GM19467 (cell line): Measurements from ENCODE around the gene PXYLP1.

Source experiments
- ATAC-seq: cut with Tn5 transposase; IDR thresholded peaks from one replicate; pipeline ENCODE4 v1.9.1; 2021; ENCODE audit warnings: mild to moderate bottlenecking, moderate library complexity; ENCODE audit not compliant: unreplicated experiment

The PXYLP1 gene

DNA sequence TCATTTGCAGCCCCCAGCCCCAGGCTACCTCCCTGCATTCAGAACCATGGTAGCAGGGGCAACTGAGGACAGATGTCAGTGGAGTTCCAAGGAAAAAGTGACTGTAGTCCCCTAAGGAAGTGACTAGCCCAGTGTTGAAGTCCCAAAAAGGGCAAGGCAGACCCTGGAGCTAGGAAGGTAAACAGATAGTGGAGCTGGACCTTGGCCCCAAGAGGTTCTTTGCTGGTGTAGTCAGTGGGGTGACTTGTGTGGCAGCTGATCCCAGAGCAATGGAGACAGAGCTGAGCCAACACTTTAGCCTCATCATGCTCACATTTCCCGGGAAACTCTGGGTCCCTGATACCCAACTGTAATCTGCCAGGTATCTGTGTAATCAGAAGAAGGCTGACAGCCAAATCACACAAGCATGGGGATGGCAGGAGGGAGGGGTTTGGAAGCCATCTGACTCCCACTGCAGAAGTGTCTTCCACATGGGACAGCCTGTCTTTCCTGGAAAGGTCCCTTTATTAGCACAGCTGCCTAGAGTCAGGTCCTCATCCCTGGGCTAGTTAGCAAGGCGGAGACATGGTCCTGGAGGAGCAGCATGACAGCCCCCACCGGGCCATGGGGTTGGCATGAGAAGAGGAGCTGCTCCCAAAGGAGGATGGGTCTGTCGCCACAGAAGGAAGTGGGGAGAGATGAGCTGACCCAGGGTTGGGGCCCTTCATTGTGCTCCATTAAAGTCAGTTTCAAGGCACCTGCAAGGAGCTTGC, 39.8 kb downstream of the PXYLP1 start:
- ATAC-seq: no peak

DNA sequence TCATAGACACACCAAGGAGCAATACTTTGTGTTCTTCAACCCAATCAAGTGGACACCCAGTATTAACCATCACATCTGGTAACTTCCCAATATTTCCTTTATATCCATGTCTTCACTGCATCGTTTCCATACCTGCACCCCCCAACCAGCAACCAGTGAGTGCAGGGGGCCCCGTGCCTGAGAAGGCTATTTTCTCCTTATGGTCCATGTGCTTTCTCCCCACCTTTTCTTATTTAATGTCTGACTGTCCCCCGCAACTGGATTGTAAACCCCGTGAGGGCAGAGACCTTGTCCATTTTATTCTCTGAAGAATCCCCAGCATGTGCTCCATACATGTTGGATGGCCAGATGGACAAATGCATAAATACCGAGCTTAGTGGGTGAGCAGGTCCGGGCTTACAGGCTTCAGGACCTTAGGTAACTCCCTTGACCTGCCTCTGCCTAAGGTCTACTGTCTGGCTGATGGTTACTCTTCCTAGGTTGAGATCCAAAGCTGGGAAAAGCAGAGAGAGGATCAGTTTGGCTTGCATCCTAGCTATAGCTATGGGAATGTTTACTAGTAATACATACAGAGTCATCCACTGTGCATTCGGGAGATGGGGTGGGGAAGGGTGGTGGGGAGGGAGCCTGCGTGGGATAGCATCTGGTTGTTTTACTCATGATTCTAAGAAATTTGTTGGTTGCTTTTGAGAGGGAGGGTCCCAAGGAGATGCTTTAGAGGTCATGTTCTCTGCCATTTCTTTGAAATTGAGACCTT, 41.5 kb downstream of the PXYLP1 start:
- no peak for ATAC-seq

GRCh38 chr3:141273700-141274410, 42.2 kb downstream of the PXYLP1 start:
- ATAC-seq: no peak

DNA sequence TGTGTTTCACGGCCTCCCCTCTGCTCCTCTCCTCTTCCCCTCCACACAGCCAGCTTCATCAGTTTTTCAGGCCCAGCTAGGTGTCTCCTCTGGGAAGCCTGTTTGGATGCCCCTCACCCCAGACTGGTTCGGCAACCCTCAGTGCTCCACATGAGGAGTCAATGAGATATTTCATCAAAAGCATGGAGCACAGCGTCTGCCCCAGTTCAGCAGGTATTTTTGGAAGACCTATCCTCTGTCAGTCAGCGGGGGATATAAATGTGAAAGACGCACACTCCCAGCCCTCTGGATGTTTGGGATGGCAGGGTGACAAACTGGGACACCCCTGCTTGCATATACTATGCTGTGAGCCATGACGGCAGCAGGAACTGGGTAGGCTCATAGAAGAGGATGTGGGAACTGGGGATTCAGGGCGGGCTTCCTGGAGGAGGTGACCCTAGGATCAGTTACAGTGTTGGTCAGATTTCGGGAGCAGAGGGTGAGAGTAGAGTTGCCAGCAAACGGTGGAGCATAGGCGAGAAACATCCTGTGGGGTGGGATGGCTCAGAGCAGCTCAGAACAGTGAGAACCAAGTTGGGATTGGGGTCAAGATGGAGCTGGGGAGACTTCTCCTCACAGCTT, 42.9 kb downstream of the PXYLP1 start:
- no peak for ATAC-seq

- no peak for ATAC-seq
These were observed 43.4 kb downstream of the PXYLP1 start for GRCh38 chr3:141275032-141275422.

DNA sequence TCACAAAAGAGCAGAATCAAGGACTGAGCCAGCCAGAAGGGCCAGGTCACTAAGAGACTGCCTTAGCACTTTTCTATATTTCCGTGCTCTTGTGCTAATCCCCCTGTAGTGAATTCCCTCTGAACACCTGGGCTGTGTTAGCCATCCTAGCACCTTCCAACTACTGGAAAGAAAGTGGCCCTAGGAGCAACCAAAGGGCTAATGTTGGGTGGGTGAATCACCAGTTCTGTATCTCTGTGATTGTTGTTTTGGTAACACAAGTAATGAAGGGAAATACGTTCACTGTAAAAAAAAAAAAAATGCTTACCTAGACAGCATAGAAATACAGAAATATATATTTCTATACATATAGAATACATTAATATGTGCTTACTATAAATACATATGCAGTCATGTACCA, 43.9 kb downstream of the PXYLP1 start:
- no peak for ATAC-seq

DNA sequence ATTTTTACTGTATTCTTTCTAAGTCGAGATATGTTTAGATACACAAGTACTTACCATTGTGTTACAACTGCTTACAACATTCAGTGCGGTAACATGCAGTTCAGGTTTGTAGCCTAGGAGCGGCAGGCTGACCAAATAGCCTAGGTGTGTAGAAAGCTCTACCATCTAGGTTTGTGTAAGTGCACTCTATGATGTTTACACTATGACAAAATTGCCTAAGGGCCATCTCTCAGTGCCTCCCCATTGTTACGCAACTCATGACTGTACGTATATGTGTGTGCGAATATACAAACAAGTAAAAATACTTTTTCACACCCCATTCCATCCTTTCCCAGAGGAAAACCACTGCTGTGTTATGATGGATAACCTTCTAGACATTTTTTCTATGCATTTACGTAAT, 44.3 kb downstream of the PXYLP1 start:
- no peak for ATAC-seq

GRCh38 chr3:141276398-141276797, 44.8 kb downstream of the PXYLP1 start:
- no peak for ATAC-seq

DNA sequence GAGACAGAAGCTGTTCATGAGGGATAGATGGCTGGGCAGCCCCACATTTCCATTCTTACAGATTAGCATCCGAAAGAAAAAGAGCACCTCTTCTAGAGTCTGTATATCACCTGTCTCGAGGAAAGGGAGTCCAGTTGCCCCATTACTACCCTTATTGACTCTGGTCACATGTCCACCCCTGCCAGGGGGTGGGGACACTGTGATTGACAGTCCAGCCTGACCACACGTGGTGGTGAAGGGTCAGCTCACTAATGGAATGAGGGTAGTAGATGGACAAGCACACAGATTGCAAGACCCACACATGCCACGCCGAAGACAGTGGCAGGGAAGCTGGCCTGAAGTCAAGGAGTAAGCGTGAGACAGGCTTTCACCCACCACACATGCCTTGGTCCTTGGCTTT, 45.8 kb downstream of the PXYLP1 start:
- no peak for ATAC-seq

DNA sequence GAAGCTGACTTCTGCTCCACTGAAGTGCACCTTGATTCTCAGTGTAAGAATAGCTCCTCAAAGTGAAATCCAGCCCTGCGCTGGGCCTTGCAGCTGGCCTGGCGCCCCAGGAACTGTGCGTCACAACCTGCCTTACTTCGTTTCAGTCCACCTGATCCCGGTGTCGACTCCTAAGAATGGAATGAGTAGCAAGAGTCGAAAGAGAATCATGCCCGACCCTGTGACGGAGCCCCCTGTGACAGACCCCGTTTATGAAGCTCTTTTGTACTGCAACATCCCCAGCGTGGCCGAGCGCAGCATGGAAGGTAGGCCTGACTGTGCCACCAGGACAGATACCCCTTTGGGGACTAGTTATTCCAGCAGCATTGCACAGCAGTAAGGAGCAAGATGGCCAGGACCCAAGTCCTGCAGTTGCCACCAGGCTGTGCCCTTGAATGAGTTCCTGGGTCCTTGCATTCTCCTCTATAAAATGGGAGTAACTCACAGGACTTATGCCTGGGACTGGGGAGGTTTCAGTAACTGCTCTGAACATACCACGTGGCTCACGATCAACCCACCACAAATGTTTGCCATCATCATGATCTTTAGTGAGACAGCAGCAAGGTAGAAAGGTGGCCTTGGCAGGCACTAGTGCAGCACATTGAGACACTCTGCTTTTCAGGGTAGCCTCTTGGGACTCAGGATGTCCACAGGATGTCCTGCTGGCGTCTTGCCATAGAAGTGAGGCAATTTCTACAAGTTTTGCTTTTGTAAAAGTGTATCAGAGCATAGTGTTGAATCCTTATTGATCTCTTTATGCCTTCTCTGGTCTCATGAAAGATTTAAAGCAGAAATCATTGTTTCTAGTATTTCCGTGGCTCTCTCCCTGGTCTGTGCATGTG, 46.8 kb downstream of the PXYLP1 start:
- ATAC-seq: no peak

- ATAC-seq: peak; percentile 53
These were observed 47.7 kb downstream of the PXYLP1 start for GRCh38 chr3:141279077-141279967.

GRCh38 chr3:141280086-141280485, 48.5 kb downstream of the PXYLP1 start:
- no peak for ATAC-seq

- no peak for ATAC-seq
These were observed 49.1 kb downstream of the PXYLP1 start for GRCh38 chr3:141280690-141281089.

- ATAC-seq: no peak
These were observed 53.9 kb downstream of the PXYLP1 start for GRCh38 chr3:141285570-141285969.

- no peak for ATAC-seq
These were observed 55.2 kb downstream of the PXYLP1 start for GRCh38 chr3:141286856-141287255.

- ATAC-seq: no peak
These were observed 55.7 kb downstream of the PXYLP1 start for GRCh38 chr3:141287326-141287725.

GRCh38 chr3:141288336-141288990, 56.8 kb downstream of the PXYLP1 start:
- no peak for ATAC-seq

DNA sequence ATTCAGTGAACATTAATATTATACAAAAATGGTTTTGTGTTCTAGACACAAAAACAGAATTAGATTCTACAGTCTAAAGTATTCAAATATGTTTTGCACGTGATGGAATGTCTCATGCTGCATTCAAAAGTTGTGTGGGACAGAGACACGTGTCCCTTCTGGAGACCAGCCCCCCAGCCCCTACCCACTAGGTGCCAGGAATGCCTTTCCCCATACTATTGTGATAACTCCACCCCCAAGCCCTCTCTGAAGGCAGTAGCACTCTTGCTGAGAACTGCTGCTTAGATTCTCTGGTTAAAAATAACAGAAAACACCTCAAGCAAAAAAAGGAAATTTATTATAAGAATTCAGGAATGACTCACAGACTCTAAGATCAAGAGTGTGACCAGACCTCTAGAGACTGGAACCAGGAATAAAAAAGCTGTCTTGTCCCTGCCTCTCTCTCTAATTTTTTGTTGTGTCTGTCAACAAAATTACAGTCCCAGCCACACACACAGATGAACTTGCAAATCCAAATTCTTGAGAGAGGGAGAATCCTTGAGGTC, 57.7 kb downstream of the PXYLP1 start:
- no peak for ATAC-seq
